Mesenchymal stem cell (in vitro differentiated cells and primary cell): ENCODE data around the gene MCM3AP.
A peak's percentile ranks its signal among the peaks of the same experiment; 100 is the strongest.

ENCODE experiments used
- DNase-seq: peaks from one replicate; pipeline ENCODE4 v3.0.0-alpha.2; 2013
- H2AFZ ChIP-seq: one replicate; pipeline ENCODE4 v1.6.1; 2013; ENCODE audit warnings: low read depth, mild to moderate bottlenecking, control low read depth, inconsistent platforms, low read length, moderate library complexity
- H2AK5ac ChIP-seq: 2 replicates; pipeline ENCODE4 v1.6.1; 2013; ENCODE audit warnings: low read length, moderate library complexity, mild to moderate bottlenecking, inconsistent platforms; ENCODE audit not compliant: severe bottlenecking
- H2BK120ac ChIP-seq: one replicate; pipeline ENCODE4 v1.6.1; 2013; ENCODE audit warnings: low read depth, mild to moderate bottlenecking, inconsistent platforms, low read length, moderate library complexity
- H2BK12ac ChIP-seq, 2 experiments: one replicate each; pipeline ENCODE4 v1.6.1; 2013; ENCODE audit warnings: inconsistent platforms in 2 of 2, low read length in 2 of 2, mild to moderate bottlenecking in 2 of 2, moderate library complexity in 2 of 2, control low read depth in 1 of 2
- H2BK15ac ChIP-seq: one replicate; pipeline ENCODE4 v1.6.1; 2013; ENCODE audit warnings: mild to moderate bottlenecking, low read depth, inconsistent platforms; ENCODE audit not compliant: poor library complexity, severe bottlenecking
- H2BK5ac ChIP-seq: 2 replicates; pipeline ENCODE4 v1.6.1; 2013; ENCODE audit warnings: low read depth, mild to moderate bottlenecking, low read length, control low read depth, inconsistent platforms; ENCODE audit not compliant: poor library complexity, severe bottlenecking
- H3K14ac ChIP-seq, 2 experiments: one replicate each; pipeline ENCODE4 v1.6.1; 2013; ENCODE audit warnings: inconsistent platforms in 2 of 2, low read length in 2 of 2, control low read depth in 1 of 2, mild to moderate bottlenecking in 1 of 2, moderate library complexity in 1 of 2
- H3K18ac ChIP-seq, 2 experiments: one replicate each; pipeline ENCODE4 v1.6.1; 2013; ENCODE audit warnings: inconsistent platforms in 2 of 2, low read length in 2 of 2, control low read depth in 1 of 2, low read depth in 1 of 2, mild to moderate bottlenecking in 1 of 2
- H3K23ac ChIP-seq, 2 experiments: one replicate each; pipeline ENCODE4 v1.6.1; 2013; ENCODE audit warnings: inconsistent platforms in 2 of 2, low read length in 2 of 2, mild to moderate bottlenecking in 2 of 2, moderate library complexity in 2 of 2, control low read depth in 1 of 2
- H3K27ac ChIP-seq: 2 replicates; pipeline ENCODE4 v1.5.1; 2013; ENCODE audit warnings: mild to moderate bottlenecking, moderate library complexity, low read length, control low read depth, inconsistent platforms; ENCODE audit not compliant: poor library complexity, severe bottlenecking
- H3K27me3 ChIP-seq, 2 experiments: 2 replicates each; pipeline versions ENCODE4 v1.6.1 to v1.7.0; 2013; ENCODE audit warnings: low read length in 2 of 2, mild to moderate bottlenecking in 2 of 2, moderate library complexity in 2 of 2, control low read depth in 1 of 2, inconsistent platforms in 1 of 2; ENCODE audit not compliant: control insufficient read depth in 1 of 2, insufficient read depth in 1 of 2
- H3K36me3 ChIP-seq, 2 experiments: 2 replicates each; pipeline versions ENCODE4 v1.6.1 to v1.7.0; 2013; ENCODE audit warnings: low read length in 2 of 2, control low read depth in 1 of 2, inconsistent platforms in 1 of 2, low read depth in 1 of 2, mild to moderate bottlenecking in 1 of 2; ENCODE audit not compliant: insufficient read depth in 2 of 2, control insufficient read depth in 1 of 2
- H3K4ac ChIP-seq, 2 experiments: one replicate each; pipeline ENCODE4 v1.6.1; 2013; ENCODE audit warnings: inconsistent platforms in 2 of 2, low read length in 2 of 2, mild to moderate bottlenecking in 2 of 2, moderate library complexity in 2 of 2, control low read depth in 1 of 2, low read depth in 1 of 2
- H3K4me1 ChIP-seq: 2 replicates; pipeline ENCODE4 v1.6.1; 2013; ENCODE audit warnings: low read depth, low read length, control low read depth; ENCODE audit not compliant: control insufficient read depth, insufficient read depth
- H3K4me2 ChIP-seq: 2 replicates; pipeline ENCODE4 v1.6.1; 2013; ENCODE audit warnings: low read length, mild to moderate bottlenecking, inconsistent platforms; ENCODE audit not compliant: poor library complexity, severe bottlenecking
- H3K4me3 ChIP-seq, 2 experiments: 2 replicates each; pipeline versions ENCODE4 v1.5.1 to v1.7.0; 2013; ENCODE audit warnings: low read length in 2 of 2, mild to moderate bottlenecking in 2 of 2, control low read depth in 1 of 2, low read depth in 1 of 2; ENCODE audit not compliant: insufficient read depth in 1 of 2
- H3K79me1 ChIP-seq: replicated peaks from 2 replicates; pipeline ENCODE4 v1.6.1; 2013; ENCODE audit warnings: mild to moderate bottlenecking, control low read depth, low read length, inconsistent platforms; ENCODE audit not compliant: poor library complexity, severe bottlenecking
- H3K9ac ChIP-seq: 2 replicates; pipeline ENCODE4 v1.7.0; 2013; ENCODE audit warnings: mild to moderate bottlenecking, low read length, moderate library complexity
- H3K9me3 ChIP-seq: 2 replicates; pipeline ENCODE4 v1.7.0; 2013; ENCODE audit warnings: mild to moderate bottlenecking, low read length; ENCODE audit not compliant: control insufficient read depth
- H4K8ac ChIP-seq: one replicate; pipeline ENCODE4 v1.6.1; 2013; ENCODE audit warnings: inconsistent platforms, mild to moderate bottlenecking, low read length, moderate library complexity
- H4K91ac ChIP-seq: one replicate; pipeline ENCODE4 v1.6.1; 2013; ENCODE audit warnings: mild to moderate bottlenecking, low read length, inconsistent platforms
- WGBS: methylation state at CpG from one replicate; pipeline ENCODE4 v1.1.7; 2013; ENCODE audit warnings: mixed read lengths; 5-methylcytosine and 5-hydroxymethylcytosine counted together

MCM3AP gene

GRCh38 chr21:46194374-46195334 lies 90.8 kb downstream of the MCM3AP start:
- 95% methylated on average over 33 of the region's 34 CpGs for WGBS
- H3K9ac ChIP-seq = no peak overlapping the region
- H3K4me3 ChIP-seq = no peak overlapping the region

GRCh38 chr21:46193829-46194373 lies 91.5 kb downstream of the MCM3AP start:
- Histone ChIP-seq H3K79me1 (peaks cover 21% of the 10 kb centered on the region), H3K4ac (no peak overlapping the region), H3K27me3 (no peaks in the 10 kb centered on the region), H2BK120ac (no peak overlapping the region), H4K91ac (no peak overlapping the region), H4K8ac (no peak overlapping the region), H3K36me3 (peaks cover 80 to 97% of the 10 kb centered on the region in 2 experiments), H3K18ac (no peak overlapping the region), H2AFZ (no peak overlapping the region), H3K27ac (no peak overlapping the region), H3K23ac (no peak overlapping the region), H3K9ac (no peak overlapping the region), H2AK5ac (no peak overlapping the region), H3K4me1 (peaks cover 24% of the 10 kb centered on the region), H2BK15ac (no peak overlapping the region), H2BK5ac (no peak overlapping the region), H3K9me3 (no peaks in the 10 kb centered on the region), H2BK12ac (no peak overlapping the region), H3K14ac (no peak overlapping the region), H3K4me2 (no peak overlapping the region), H3K4me3 (no peak overlapping the region)
- no peak for DNase-seq
- 98% methylated on average over 10 of the region's 10 CpGs for WGBS

More at GRCh38 chr21:46194374-46195334, 90.8 kb downstream of the MCM3AP start:
- H3K27me3 ChIP-seq = no peaks in the 10 kb centered on the region
- H3K18ac ChIP-seq = no peak overlapping the region
- H3K27ac ChIP-seq = no peak overlapping the region
- H3K23ac ChIP-seq = no peak overlapping the region
- no peak overlapping the region for H3K4me2 ChIP-seq
- peaks cover 77 to 97% of the 10 kb centered on the region in 2 experiments for H3K36me3 ChIP-seq
- no peak overlapping the region for H3K4ac ChIP-seq
- H3K14ac ChIP-seq = no peak overlapping the region
- no peak overlapping the region for H2BK120ac ChIP-seq
- H4K8ac ChIP-seq = no peak overlapping the region
- DNase-seq = no peak
- no peak overlapping the region for H4K91ac ChIP-seq
- H2AFZ ChIP-seq = no peak overlapping the region
- peaks cover 18% of the 10 kb centered on the region for H3K4me1 ChIP-seq
- no peak overlapping the region for H2BK12ac ChIP-seq
- H3K9me3 ChIP-seq = no peaks in the 10 kb centered on the region
- no peak overlapping the region for H2AK5ac ChIP-seq
- H3K79me1 ChIP-seq = peaks cover 22% of the 10 kb centered on the region
- peak overlapping the region; percentile 12 for H2BK15ac ChIP-seq
- no peak overlapping the region for H2BK5ac ChIP-seq

- H2BK12ac ChIP-seq = no peak overlapping the region
- H3K18ac ChIP-seq = peak overlapping the region in 1 of 2 experiments; percentile 75
- H3K27ac ChIP-seq = no peak overlapping the region
- 97% methylated on average over 20 of the region's 20 CpGs for WGBS
- peak overlapping the region in 1 of 2 experiments; percentile 26 for H3K4ac ChIP-seq
- H3K23ac ChIP-seq = no peak overlapping the region
- H2BK5ac ChIP-seq = no peak overlapping the region
- H3K36me3 ChIP-seq = peaks cover 77 to 93% of the 10 kb centered on the region in 2 experiments
- peaks cover 30% of the 10 kb centered on the region for H3K4me1 ChIP-seq
- no peak overlapping the region for H2AFZ ChIP-seq
- peak overlapping the region in 1 of 2 experiments; percentile 78 for H3K14ac ChIP-seq
- H3K4me3 ChIP-seq = no peak overlapping the region
- H3K27me3 ChIP-seq = no peaks in the 10 kb centered on the region
- H2BK120ac ChIP-seq = no peak overlapping the region
- no peak for DNase-seq
- no peak overlapping the region for H3K4me2 ChIP-seq
- H3K9ac ChIP-seq = no peak overlapping the region
- peaks cover 21% of the 10 kb centered on the region for H3K79me1 ChIP-seq
- H3K9me3 ChIP-seq = no peaks in the 10 kb centered on the region
- no peak overlapping the region for H4K8ac ChIP-seq
- H2AK5ac ChIP-seq = no peak overlapping the region
- no peak overlapping the region for H2BK15ac ChIP-seq
- H4K91ac ChIP-seq = peak overlapping the region; percentile 5
Measured at GRCh38 chr21:46191686-46192575, 93.5 kb downstream of the MCM3AP start.
